GM19467 (cell line): ENCODE results near the gene CA5B.
"Not testable (repeated sequence)": the region's sequence is repeated elsewhere in the genome, so short reads cannot be mapped to it uniquely, and the experiment has no call there.

Experiments
- ATAC-seq: cut with Tn5 transposase; IDR thresholded peaks from one replicate; pipeline ENCODE4 v1.9.1; 2021; ENCODE audit warnings: mild to moderate bottlenecking, moderate library complexity; ENCODE audit not compliant: unreplicated experiment

Gene CA5B

DNA sequence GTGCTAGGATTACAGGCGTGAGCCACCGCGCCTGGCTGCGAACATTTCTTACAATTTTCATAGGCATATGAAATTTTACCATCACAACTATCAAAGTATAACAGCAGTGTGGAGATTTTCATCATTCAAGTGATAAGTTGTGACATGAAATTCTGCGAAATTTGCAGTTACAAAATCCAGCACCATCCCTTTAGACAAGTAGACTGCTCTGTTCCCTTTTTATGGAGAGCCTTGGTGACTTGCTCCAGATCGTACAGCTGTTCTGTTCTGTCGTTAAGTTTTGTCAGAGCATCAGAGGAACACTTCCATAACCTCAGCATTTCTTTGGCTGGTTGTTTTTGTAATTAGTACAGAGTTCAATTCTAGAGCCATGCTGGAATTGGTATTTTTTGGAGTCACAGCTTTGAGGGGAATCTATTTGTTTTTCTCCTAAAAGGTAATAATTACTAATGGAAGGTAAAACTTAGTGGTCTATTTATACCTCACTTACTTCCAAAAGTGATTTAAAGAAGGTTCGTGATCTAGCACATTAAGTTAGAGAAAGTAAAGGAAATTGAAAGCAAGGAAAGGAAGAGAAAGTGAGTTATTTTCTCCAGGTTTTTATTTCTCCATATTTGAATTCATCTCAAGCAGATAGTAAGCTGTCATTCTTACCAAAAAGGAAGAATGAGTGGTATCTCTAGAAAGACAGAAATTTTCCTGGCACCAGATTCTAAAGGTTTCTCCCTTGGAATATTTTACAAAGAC, 74.3 kb downstream of the CA5B start:
- no peak for ATAC-seq

DNA sequence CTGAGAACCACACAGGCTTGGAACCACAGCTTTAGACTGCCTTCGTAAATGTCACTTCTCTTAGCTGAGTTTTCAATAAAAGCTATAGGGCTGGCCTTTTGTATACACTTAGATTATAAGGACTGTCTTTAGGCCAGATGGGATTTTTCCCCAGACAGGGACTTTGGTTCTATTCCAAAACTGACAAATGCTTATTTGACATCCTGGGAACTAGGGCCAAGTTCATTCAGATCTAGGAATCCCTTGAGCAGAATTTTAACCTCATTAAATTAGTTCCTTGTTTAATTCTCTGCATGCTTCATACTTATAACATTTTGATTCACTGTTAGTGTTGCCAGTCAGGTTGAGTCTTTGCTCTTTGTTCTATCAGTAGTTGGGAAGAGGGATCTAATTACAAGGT, 75.3 kb downstream of the CA5B start:
- ATAC-seq = no peak

DNA sequence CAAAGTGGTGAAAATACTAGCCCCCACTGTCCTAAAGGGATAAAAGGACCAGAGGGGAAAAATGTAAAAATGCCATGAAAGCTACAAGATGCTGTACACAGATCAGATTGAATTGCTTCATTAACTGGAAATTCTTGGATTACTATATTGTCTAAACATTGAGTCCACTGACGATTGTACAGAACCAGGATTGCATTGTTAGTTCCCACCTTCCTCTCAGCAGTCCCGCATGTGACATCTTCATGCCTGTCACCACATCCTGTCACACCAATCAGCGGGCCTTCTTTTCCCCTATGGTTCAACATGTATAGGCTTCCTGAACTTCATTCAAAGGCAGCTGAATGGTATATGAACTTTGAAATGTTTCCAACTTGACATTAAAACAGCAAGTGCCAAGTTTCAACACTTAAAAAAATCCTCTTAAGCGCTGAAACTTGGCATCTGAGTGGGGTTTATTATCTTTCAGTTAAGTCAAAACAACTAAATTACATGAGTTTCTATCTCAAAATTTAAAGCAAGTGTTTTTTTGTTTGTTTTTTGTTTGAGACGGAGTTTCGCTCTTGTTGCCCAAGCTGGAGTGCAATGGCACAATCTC, 76.8 kb downstream of the CA5B start:
- ATAC-seq = no peak

DNA sequence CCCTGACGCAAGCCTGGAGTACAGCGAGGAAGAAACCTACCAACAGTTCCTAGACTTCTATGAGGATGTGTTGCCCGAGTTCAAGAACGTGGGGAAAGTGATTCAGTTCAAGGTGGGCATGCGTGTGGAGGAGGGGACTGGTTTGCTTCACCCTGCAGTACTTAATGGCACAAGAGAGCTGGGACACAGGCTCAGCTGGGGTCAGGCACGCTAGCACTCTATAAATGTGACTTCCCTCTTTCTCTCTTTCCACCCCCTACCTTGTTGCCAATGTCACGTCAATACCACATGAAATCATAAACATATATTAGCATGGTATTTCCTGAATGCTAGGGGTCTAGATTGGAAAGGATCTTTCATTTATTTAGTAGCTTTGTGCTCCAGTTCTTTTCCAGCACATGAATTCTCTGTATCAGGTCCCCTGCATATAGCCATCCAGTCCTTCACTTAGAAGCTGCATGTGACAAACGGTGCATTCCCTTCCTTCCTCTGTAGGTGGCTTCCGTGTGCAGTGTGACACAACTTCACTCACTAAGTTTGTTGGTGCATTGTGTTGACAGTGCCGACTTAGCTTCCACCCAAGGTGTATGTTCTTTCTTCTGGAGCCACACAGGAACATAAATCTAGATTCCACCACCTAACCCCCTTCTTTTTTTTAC, 77.8 kb downstream of the CA5B start:
- peak; percentile 74 for ATAC-seq

DNA sequence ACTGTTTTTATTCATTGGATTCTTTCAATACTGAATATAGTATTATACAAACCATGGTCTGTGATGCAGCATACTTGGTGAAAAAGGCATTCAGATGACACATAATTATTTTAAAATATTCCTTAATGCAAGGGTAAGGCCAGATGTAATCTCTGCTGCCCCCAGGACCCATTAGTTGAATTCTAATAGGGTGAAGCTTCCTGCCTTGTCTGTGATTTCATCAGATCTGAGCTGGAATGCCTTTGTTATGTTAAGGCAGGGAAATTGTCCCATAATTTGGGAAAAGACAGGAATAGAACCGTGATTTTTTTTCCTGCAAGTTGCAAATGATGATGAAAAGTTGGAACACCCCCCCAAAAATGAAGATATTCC, 78.4 kb downstream of the CA5B start:
- ATAC-seq = no peak

DNA sequence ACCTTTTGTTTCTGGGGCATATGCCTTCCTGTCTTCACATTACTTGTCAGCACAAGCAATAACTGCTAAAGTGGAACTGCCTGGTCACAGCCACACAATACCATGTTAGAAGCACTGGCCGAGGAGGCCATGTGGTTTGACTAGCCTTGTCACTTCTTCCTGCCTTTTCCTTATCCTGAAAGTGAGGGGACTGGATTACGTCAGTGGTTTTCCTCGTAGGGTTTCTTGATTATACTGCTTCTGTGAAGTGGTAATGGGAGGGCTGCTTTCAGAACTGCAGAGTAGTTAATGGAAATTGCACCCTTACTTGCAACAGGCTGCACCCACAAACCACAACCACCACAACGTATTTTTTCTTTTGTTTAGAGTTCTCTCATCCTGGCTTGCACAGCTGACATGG, 78.8 kb downstream of the CA5B start:
- no peak for ATAC-seq

DNA sequence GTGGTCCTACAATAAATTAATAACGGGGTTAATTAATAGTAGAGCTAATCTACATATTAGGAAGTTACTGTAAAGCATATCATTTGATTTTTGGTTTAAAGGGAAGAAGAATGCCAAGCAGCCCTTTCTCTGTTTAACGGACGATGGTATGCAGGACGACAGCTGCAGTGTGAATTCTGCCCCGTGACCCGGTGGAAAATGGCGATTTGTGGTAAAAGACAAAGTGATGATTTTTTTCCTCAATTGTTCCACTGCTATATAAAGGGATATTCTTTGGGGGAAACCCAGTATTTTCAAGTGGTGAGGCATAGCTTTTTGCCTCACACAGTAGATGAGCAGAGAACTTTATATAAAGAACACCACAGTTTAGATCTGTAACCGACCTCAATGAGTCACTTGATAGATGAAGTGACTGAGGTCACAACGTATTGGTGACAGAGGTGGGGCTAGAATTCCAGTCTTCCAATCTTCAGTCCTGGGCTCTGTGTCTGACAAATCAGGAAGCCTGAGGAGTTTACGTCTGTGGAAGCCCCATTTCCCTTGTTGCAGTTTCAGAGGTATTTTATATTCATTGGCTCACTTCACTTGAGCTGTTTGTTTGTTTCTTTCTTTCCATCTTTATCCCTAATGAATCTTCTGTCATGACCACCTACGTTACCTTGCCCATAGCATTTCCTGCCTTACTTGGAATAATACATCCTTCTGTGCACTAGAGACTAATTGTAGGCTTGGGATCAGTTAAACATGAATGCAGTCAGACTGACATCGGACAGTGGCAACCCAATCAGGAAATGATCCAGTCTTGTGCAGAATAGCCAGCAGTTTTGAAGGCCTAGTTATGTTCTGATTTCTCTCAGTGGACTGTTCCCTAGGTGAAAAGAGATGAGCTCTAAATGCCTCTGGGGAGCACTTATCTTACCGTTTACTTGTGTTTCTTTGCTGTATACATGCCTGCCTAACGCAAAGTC, 82.3 kb downstream of the CA5B start:
- ATAC-seq = no peak

DNA sequence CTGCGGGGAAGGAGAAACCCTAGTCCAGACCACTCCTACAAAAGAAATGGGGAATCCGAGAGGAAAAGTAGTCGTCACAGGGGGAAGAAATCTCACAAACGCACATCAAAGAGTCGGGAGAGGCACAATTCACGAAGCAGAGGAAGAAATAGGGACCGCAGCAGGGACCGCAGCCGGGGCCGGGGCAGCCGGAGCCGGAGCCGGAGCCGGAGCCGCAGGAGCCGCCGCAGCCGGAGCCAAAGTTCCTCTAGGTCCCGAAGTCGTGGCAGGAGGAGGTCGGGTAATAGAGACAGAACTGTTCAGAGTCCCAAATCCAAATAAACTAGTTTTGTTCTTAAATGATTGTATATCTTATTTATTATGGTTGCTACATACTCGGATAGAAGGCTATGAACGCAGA, 84.9 kb downstream of the CA5B start:
- ATAC-seq = no peak

DNA sequence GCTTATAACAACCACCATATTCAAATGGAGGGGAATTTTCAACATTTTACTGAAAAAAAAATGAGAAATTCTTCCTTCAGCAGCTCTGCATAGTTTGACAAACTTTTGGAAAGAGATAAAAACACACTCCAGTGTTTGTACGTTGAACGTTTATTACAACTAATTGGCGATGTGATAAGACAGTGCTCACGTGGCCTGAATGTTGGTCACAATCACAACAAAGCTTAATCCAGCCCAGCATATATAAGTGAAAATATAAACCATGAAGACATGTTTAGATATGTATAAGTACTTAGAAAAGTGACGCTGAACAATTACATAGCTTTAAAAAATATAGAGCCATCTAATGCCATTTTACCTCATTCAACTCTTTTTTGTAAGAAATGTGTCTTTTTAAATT, 87.9 kb downstream of the CA5B start:
- no peak for ATAC-seq

DNA sequence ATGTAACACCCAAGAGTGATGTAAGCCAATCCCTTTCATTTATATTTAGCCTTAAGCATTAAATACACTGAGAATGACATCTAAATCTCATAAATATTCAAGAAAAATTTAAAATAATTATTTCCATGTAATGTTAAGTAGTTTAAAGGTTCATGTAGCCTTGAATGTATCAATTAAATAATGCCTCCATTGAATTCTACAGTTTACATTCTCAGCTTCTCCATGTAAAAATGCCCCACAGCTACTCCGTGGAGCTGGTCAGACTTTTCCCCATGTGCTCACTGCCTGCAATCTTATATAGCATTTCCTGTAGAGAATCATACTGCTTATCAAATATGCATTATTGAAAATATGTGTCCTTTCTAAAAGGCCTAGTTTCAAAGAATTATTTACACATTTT, 91.1 kb downstream of the CA5B start:
- no peak for ATAC-seq

DNA sequence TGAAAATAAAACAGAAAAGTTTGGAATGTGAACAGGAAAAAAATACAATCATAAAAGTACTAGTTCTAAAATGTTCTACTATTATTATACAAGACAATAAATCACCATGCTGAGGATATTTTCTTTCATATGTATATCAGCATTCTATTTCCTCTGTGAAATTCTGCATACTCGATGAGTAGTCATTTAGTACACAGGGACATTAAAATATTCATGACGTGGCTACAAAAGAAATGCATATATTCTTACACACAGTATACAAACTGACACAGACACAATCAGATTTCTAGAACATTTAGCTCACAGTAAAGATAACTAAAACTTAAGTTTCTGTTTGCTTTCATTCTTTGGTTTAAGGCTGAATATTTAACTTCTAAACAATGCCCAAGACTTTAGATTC, 93.3 kb downstream of the CA5B start:
- not testable (repeated sequence) for ATAC-seq

DNA sequence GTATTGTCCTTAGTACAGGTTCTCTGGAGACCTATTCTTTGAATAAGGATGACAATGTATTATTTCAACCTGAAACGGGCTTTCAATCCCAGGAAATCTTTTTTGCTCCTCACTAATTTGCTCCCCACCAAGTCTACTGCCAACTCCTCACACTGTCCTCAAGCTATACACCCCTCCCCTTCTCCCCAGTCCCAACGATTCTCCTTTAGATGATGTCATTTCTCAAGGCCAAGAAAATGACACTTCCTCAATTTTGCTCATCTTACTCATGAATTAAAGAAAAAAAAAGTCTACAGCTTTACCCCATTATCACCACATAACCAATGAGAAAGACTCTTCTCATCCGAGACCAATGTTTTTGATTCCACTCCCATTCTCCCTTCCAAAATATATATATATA, 96.0 kb downstream of the CA5B start:
- ATAC-seq = no peak

DNA sequence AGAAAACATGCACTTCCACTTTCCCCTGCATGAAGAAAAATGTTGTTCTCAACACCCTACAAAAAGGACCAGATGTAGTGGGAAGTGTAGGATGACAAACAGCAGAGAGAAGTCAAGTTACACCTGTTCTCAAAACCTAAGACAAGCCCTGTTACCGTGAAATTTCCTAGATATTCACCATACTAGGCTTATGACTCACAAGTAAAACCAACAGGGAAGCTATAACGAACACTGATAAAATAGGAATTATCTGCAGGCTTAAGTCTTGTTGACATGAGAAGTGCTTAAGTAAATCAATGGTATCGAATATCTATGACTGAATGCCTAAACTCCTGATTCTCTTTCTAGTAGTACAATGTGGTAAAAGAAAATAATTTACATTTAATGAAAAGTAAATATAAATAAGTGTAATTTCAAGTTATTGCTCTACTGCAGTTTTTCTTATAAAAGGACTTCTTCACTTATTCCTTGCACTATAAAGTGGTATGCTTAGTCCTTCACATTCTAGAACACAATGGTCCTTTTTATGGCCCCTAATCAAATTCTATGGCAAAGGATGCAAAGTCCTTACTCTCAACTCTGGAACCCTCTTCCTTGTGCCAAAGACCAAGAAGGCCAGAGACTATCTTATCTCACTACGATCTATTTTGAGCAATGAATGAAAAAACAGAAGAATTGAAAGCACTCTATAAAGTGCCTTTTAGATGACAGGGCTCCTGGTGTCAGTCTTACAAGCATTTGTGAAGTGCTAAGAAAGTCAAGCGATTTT, 96.9 kb downstream of the CA5B start:
- no peak for ATAC-seq
